ENCODE data around the gene RBM18.

Gene RBM18

GRCh38 chr9:122218071-122218934, 46.3 kb downstream of the RBM18 start:
- H3K9ac ChIP-seq (ENCODE audit: low read length), result no peak overlapping the region
- no peak overlapping the region for H3K4me3 ChIP-seq (ENCODE audit: low read length)
- H3K27me3 ChIP-seq (ENCODE audit: control insufficient read depth, insufficient read depth, low read length), result peaks cover 95% of the 10 kb centered on the region
- peaks cover 25% of the 10 kb centered on the region for H3K4me1 ChIP-seq (ENCODE audit: control insufficient read depth, insufficient read depth, low read length)
- no peaks in the 10 kb centered on the region for H3K9me3 ChIP-seq (ENCODE audit: control insufficient read depth, low read length)
- H3K36me3 ChIP-seq (ENCODE audit: control insufficient read depth, insufficient read depth, low read length), result no peaks in the 10 kb centered on the region

GRCh38 chr9:122217640-122218039, 47.0 kb downstream of the RBM18 start:
- Histone ChIP-seq H3K4me3 (ENCODE audit: low read length) (no peak overlapping the region), H3K4me1 (ENCODE audit: control insufficient read depth, insufficient read depth, low read length) (peaks cover 26% of the 10 kb centered on the region), H3K36me3 (ENCODE audit: control insufficient read depth, insufficient read depth, low read length) (no peaks in the 10 kb centered on the region), H3K27me3 (ENCODE audit: control insufficient read depth, insufficient read depth, low read length) (peaks cover 95% of the 10 kb centered on the region), H3K9me3 (ENCODE audit: control insufficient read depth, low read length) (no peaks in the 10 kb centered on the region), H3K9ac (ENCODE audit: low read length) (no peak overlapping the region)

GRCh38 chr9:122216798-122217418, 47.7 kb downstream of the RBM18 start:
- Histone ChIP-seq H3K27me3 (ENCODE audit: control insufficient read depth, insufficient read depth, low read length) (peaks cover 95% of the 10 kb centered on the region), H3K36me3 (ENCODE audit: control insufficient read depth, insufficient read depth, low read length) (no peaks in the 10 kb centered on the region), H3K9me3 (ENCODE audit: control insufficient read depth, low read length) (no peaks in the 10 kb centered on the region), H3K9ac (ENCODE audit: low read length) (no peak overlapping the region), H3K4me3 (ENCODE audit: low read length) (no peak overlapping the region), H3K4me1 (ENCODE audit: control insufficient read depth, insufficient read depth, low read length) (peaks cover 26% of the 10 kb centered on the region)

GRCh38 chr9:122216138-122216797, 48.4 kb downstream of the RBM18 start:
- Histone ChIP-seq H3K4me3 (ENCODE audit: low read length) (no peak overlapping the region), H3K4me1 (ENCODE audit: control insufficient read depth, insufficient read depth, low read length) (peaks cover 26% of the 10 kb centered on the region), H3K36me3 (ENCODE audit: control insufficient read depth, insufficient read depth, low read length) (no peaks in the 10 kb centered on the region), H3K27me3 (ENCODE audit: control insufficient read depth, insufficient read depth, low read length) (peaks cover 95% of the 10 kb centered on the region), H3K9ac (ENCODE audit: low read length) (no peak overlapping the region), H3K9me3 (ENCODE audit: control insufficient read depth, low read length) (no peaks in the 10 kb centered on the region)

GRCh38 chr9:122215663-122216062, 49.0 kb downstream of the RBM18 start:
- no peaks in the 10 kb centered on the region for H3K36me3 ChIP-seq (ENCODE audit: control insufficient read depth, insufficient read depth, low read length)
- H3K4me3 ChIP-seq (ENCODE audit: low read length), result no peak overlapping the region
- no peaks in the 10 kb centered on the region for H3K9me3 ChIP-seq (ENCODE audit: control insufficient read depth, low read length)
- peaks cover 95% of the 10 kb centered on the region for H3K27me3 ChIP-seq (ENCODE audit: control insufficient read depth, insufficient read depth, low read length)
- H3K9ac ChIP-seq (ENCODE audit: low read length), result no peak overlapping the region
- H3K4me1 ChIP-seq (ENCODE audit: control insufficient read depth, insufficient read depth, low read length), result peaks cover 26% of the 10 kb centered on the region

GRCh38 chr9:122214507-122214906, 50.1 kb downstream of the RBM18 start:
- Histone ChIP-seq H3K27me3 (ENCODE audit: control insufficient read depth, insufficient read depth, low read length) (peaks cover 88% of the 10 kb centered on the region), H3K4me3 (ENCODE audit: low read length) (no peak overlapping the region)

GRCh38 chr9:122213589-122214413, 50.8 kb downstream of the RBM18 start:
- no peak overlapping the region for H3K9ac ChIP-seq (ENCODE audit: low read length)
- no peak overlapping the region for H3K4me3 ChIP-seq (ENCODE audit: low read length)
- no peaks in the 10 kb centered on the region for H3K9me3 ChIP-seq (ENCODE audit: control insufficient read depth, low read length)
- H3K36me3 ChIP-seq (ENCODE audit: control insufficient read depth, insufficient read depth, low read length), result no peaks in the 10 kb centered on the region
- H3K4me1 ChIP-seq (ENCODE audit: control insufficient read depth, insufficient read depth, low read length), result peaks cover 8% of the 10 kb centered on the region
- H3K27me3 ChIP-seq (ENCODE audit: control insufficient read depth, insufficient read depth, low read length), result peaks cover 80% of the 10 kb centered on the region

More at GRCh38 chr9:122214507-122214906, 50.1 kb downstream of the RBM18 start:
- Histone ChIP-seq H3K9me3 (ENCODE audit: control insufficient read depth, low read length) (no peaks in the 10 kb centered on the region), H3K36me3 (ENCODE audit: control insufficient read depth, insufficient read depth, low read length) (no peaks in the 10 kb centered on the region), H3K4me1 (ENCODE audit: control insufficient read depth, insufficient read depth, low read length) (peaks cover 15% of the 10 kb centered on the region), H3K9ac (ENCODE audit: low read length) (no peak overlapping the region)

GRCh38 chr9:122213102-122213588, 51.5 kb downstream of the RBM18 start:
- Histone ChIP-seq H3K36me3 (ENCODE audit: control insufficient read depth, insufficient read depth, low read length) (no peaks in the 10 kb centered on the region), H3K27me3 (ENCODE audit: control insufficient read depth, insufficient read depth, low read length) (peaks cover 74% of the 10 kb centered on the region), H3K9me3 (ENCODE audit: control insufficient read depth, low read length) (no peaks in the 10 kb centered on the region), H3K4me3 (ENCODE audit: low read length) (no peak overlapping the region), H3K4me1 (ENCODE audit: control insufficient read depth, insufficient read depth, low read length) (peaks cover 6% of the 10 kb centered on the region), H3K9ac (ENCODE audit: low read length) (no peak overlapping the region)

- Histone ChIP-seq H3K27me3 (ENCODE audit: control insufficient read depth, insufficient read depth, low read length) (peaks cover 73% of the 10 kb centered on the region), H3K9me3 (ENCODE audit: control insufficient read depth, low read length) (no peaks in the 10 kb centered on the region), H3K36me3 (ENCODE audit: control insufficient read depth, insufficient read depth, low read length) (no peaks in the 10 kb centered on the region), H3K4me1 (ENCODE audit: control insufficient read depth, insufficient read depth, low read length) (peaks cover 6% of the 10 kb centered on the region), H3K9ac (ENCODE audit: low read length) (no peak overlapping the region), H3K4me3 (ENCODE audit: low read length) (no peak overlapping the region)
Observed at GRCh38 chr9:122212473-122213004, 52.1 kb downstream of the RBM18 start.

GRCh38 chr9:122209451-122209850, 55.2 kb downstream of the RBM18 start:
- Histone ChIP-seq H3K27me3 (ENCODE audit: control insufficient read depth, insufficient read depth, low read length) (peaks cover 63% of the 10 kb centered on the region), H3K36me3 (ENCODE audit: control insufficient read depth, insufficient read depth, low read length) (no peaks in the 10 kb centered on the region), H3K9me3 (ENCODE audit: control insufficient read depth, low read length) (no peaks in the 10 kb centered on the region), H3K4me3 (ENCODE audit: low read length) (no peak overlapping the region), H3K4me1 (ENCODE audit: control insufficient read depth, insufficient read depth, low read length) (peaks cover 6% of the 10 kb centered on the region), H3K9ac (ENCODE audit: low read length) (no peak overlapping the region)

- Histone ChIP-seq H3K4me1 (ENCODE audit: control insufficient read depth, insufficient read depth, low read length) (no peaks in the 10 kb centered on the region), H3K36me3 (ENCODE audit: control insufficient read depth, insufficient read depth, low read length) (no peaks in the 10 kb centered on the region), H3K4me3 (ENCODE audit: low read length) (no peak overlapping the region), H3K9me3 (ENCODE audit: control insufficient read depth, low read length) (no peaks in the 10 kb centered on the region), H3K27me3 (ENCODE audit: control insufficient read depth, insufficient read depth, low read length) (peaks cover 39% of the 10 kb centered on the region), H3K9ac (ENCODE audit: low read length) (no peak overlapping the region)
Observed at GRCh38 chr9:122207096-122207495, 57.5 kb downstream of the RBM18 start.

All from mucosa of stomach (tissue), 1 donor.